Naive thymus-derived CD4-positive, alpha-beta T cell (primary cell): ENCODE data around the gene SPTBN2. TPM values are rescaled to one million over a fixed set of nuclear protein-coding genes. Genes with fewer than 3 reads are reported as not detected.
A peak's percentile ranks its signal among the peaks of the same experiment; 100 is the strongest.
"Not testable (repeated sequence)": the region's sequence is repeated elsewhere in the genome, so short reads cannot be mapped to it uniquely, and the experiment has no call there.

ENCODE experiments used
- ATAC-seq: fragments of 150-1000 bp; cut with Tn5 transposase; 2 replicates; pipeline ENCODE4 v1.10.0; 2021; ENCODE audit warnings: mild to moderate bottlenecking, moderate library complexity
- CTCF ChIA-PET: fragments of 350-600 bp; sonication (Branson Sonifier 250); formaldehyde crosslinking; loops from one replicate; lab custom pipeline; 2021; ENCODE audit warnings: antibody characterized with exemption; lab: Charles Lee
- POLR2A ChIA-PET: fragments of 350-600 bp; sonication (Branson Sonifier 250); formaldehyde crosslinking; loops from one replicate; lab custom pipeline; 2021; ENCODE audit warnings: antibody characterized with exemption, inconsistent platforms; lab: Charles Lee
- DNase-seq, 9 donors: peaks; one replicate each; pipeline versions ENCODE4 v3.0.0 to v3.0.0-alpha.2; 2020 to 2022; ENCODE audit warnings: mixed read lengths in 1 of 9
- H3K27ac ChIP-seq: one replicate; pipeline ENCODE4 v1.7.0; 2013; ENCODE audit warnings: mild to moderate bottlenecking, low read depth, low read length, moderate library complexity
- H3K27me3 ChIP-seq, 2 donors: one replicate each; pipeline ENCODE4 v1.7.0; 2013; ENCODE audit warnings: low read length in 2 of 2, mild to moderate bottlenecking in 2 of 2, moderate library complexity in 2 of 2; ENCODE audit not compliant: control insufficient read depth in 2 of 2, insufficient read depth in 2 of 2
- H3K36me3 ChIP-seq, 3 experiments: 1 replicate in 2 of 3; 2 replicates in 1 of 3; pipeline ENCODE4 v1.7.0; 2013; ENCODE audit warnings: low read length in 3 of 3, mild to moderate bottlenecking in 3 of 3, moderate library complexity in 1 of 3; ENCODE audit not compliant: insufficient read depth in 3 of 3, control insufficient read depth in 2 of 3
- H3K4me1 ChIP-seq, 2 donors: one replicate each; pipeline ENCODE4 v1.7.0; 2013; ENCODE audit warnings: low read length in 2 of 2, mild to moderate bottlenecking in 2 of 2, moderate library complexity in 1 of 2; ENCODE audit not compliant: control insufficient read depth in 2 of 2, insufficient read depth in 2 of 2
- H3K4me3 ChIP-seq: 2 replicates; pipeline ENCODE4 v1.7.0; 2013; ENCODE audit warnings: mild to moderate bottlenecking, low read length
- H3K9me3 ChIP-seq, 3 experiments: 1 replicate in 2 of 3; 2 replicates in 1 of 3; pipeline ENCODE4 v1.7.0; 2013; ENCODE audit warnings: low read length in 3 of 3; ENCODE audit not compliant: control insufficient read depth in 2 of 3
- H3K27ac Mint-ChIP-seq, 9 donors: one replicate each; pipeline ENCODE4 v1.8.0; 2020 to 2022; ENCODE audit warnings: mixed read lengths in 9 of 9, mild to moderate bottlenecking in 8 of 9, moderate library complexity in 5 of 9, inconsistent platforms in 2 of 9
- H3K27me3 Mint-ChIP-seq, 5 donors: one replicate each; pipeline ENCODE4 v1.8.0; 2021 to 2022; ENCODE audit warnings: mixed read lengths in 5 of 5, mild to moderate bottlenecking in 1 of 5
- H3K36me3 Mint-ChIP-seq, 5 donors: one replicate each; pipeline ENCODE4 v1.8.0; 2020 to 2022; ENCODE audit warnings: mixed read lengths in 5 of 5, mild to moderate bottlenecking in 3 of 5, inconsistent platforms in 1 of 5
- H3K4me1 Mint-ChIP-seq, 7 donors: one replicate each; pipeline ENCODE4 v1.8.0; 2020 to 2022; ENCODE audit warnings: mixed read lengths in 7 of 7, mild to moderate bottlenecking in 3 of 7, inconsistent platforms in 1 of 7
- H3K4me3 Mint-ChIP-seq, 10 donors: one replicate each; pipeline ENCODE4 v1.8.0; 2020 to 2022; ENCODE audit warnings: mild to moderate bottlenecking in 10 of 10, mixed read lengths in 10 of 10, moderate library complexity in 6 of 10, inconsistent platforms in 2 of 10
- H3K9me3 Mint-ChIP-seq, 11 donors: one replicate each; pipeline ENCODE4 v1.8.0; 2020 to 2022; ENCODE audit warnings: mixed read lengths in 11 of 11, mild to moderate bottlenecking in 4 of 11, inconsistent platforms in 1 of 11, moderate library complexity in 1 of 11
- intact Hi-C, 2 donors: fragments of 100-400 bp; cut with micrococcal nuclease; formaldehyde crosslinking; loops; one replicate each; pipeline ENCODE4 v1.15.1; 2023
- polyA plus RNA-seq, 2 donors: library from polyadenylated mRNA; unstranded; fragments of 300-500 nt; fragmentation: Illumina TruSeq; gene quantifications; one replicate each; pipeline ENCODE4 v1.2.3, GENCODE V29; 2021
- total RNA-seq, 6 experiments: library from RNA in 5 of 6; stranded (reverse) in 5 of 6; gene quantifications; 1 replicate in 5 of 6; 2 replicates in 1 of 6; pipeline ENCODE4 v1.2.3 and lab custom pipeline; 2021 to 2026

Gene SPTBN2
- total and polyA plus RNA-seq, 7 experiments from 2014 or later, result 0.02 to 0.98 (median 0.13) TPM; not detected in 3

GRCh38 chr11:66641834-66642233, 87.2 kb downstream of the SPTBN2 start:
- CTCF ChIA-PET, result no interaction called here
- Mint-ChIP-seq H3K36me3 (peaks cover 33 to 69% (median 66%) of the 10 kb centered on the region in 5 donors), H3K4me3 (peak overlapping the region; percentile 21 to 100 (median 94)), H3K4me1 (peaks cover 73 to 92% (median 88%) of the 10 kb centered on the region in 7 donors), H3K27me3 (no peaks in the 10 kb centered on the region), H3K9me3 (peaks cover 0 to 7% (median 0%) of the 10 kb centered on the region in 11 donors), H3K27ac (peak overlapping the region in 8 of 9 donors; percentile 32 to 98 (median 83))
- POLR2A ChIA-PET, result interaction anchor here (2.3 to 18.2 kb wide), 3 partner anchors 20 to 36 kb away, joined by 11 to 376 read pairs (median 54); partner anchors contain the start of genes RBM14 and RBM4B
- no peaks in the 10 kb centered on the region for H3K27me3 ChIP-seq
- H3K27ac ChIP-seq, result peak overlapping the region; percentile 93
- H3K4me1 ChIP-seq, result peaks cover 63 to 78% of the 10 kb centered on the region in 2 donors
- H3K36me3 ChIP-seq, result peaks cover 51 to 74% (median 52%) of the 10 kb centered on the region in 3 experiments
- no peaks in the 10 kb centered on the region for H3K9me3 ChIP-seq
- ATAC-seq, result no peak
- intact Hi-C loops, result no loop called here
- no peak for DNase-seq
- peak overlapping the region; percentile 91 for H3K4me3 ChIP-seq

DNA sequence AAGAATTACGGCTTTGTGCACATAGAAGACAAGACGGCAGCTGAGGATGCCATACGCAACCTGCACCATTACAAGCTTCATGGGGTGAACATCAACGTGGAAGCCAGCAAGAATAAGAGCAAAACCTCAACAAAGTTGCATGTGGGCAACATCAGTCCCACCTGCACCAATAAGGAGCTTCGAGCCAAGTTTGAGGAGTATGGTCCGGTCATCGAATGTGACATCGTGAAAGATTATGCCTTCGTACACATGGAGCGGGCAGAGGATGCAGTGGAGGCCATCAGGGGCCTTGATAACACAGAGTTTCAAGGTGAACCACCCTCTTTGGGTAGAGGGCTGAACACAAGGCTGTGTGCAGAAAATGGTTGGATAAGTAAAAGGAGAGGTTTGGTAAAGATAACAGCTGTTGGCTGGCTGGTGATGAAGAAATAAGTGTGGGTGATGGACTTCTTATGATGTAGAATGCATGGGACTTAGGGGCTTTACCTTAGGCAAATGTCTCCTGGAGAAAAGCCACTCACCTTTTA, 89.1 kb downstream of the SPTBN2 start:
- H3K4me3 Mint-ChIP-seq, result peak overlapping the region; percentile 92 to 100 (median 94)
- ChIA-PET CTCF (interaction anchor here (1.0 to 3.8 kb wide), 3 partner anchors 20 to 38 kb away, joined by 3 to 13 read pairs (median 3); partner anchors contain the start of gene RBM4B), POLR2A (interaction anchor here (0.6 to 18.2 kb wide), 12 partner anchors 9 to 130 kb away, joined by 3 to 376 read pairs (median 5); partner anchors contain the start of genes BBS1, CTSF, RBM14 and RBM4B)
- peak overlapping the region; percentile 87 to 98 (median 96) for H3K27ac Mint-ChIP-seq
- H3K27me3 ChIP-seq, H3K9me3 ChIP-seq, DNase-seq, H3K9me3 Mint-ChIP-seq, ATAC-seq, H3K27me3 Mint-ChIP-seq: not testable (repeated sequence)
- peaks cover 38 to 55% (median 39%) of the 10 kb centered on the region in 3 experiments for H3K36me3 ChIP-seq
- H3K36me3 Mint-ChIP-seq, result peaks cover 22 to 50% (median 46%) of the 10 kb centered on the region in 5 donors
- peak overlapping the region; percentile 93 for H3K27ac ChIP-seq
- H3K4me3 ChIP-seq, result peak overlapping the region; percentile 91
- H3K4me1 ChIP-seq, result peaks cover 54 to 58% of the 10 kb centered on the region in 2 donors
- peaks cover 53 to 80% (median 74%) of the 10 kb centered on the region in 7 donors for H3K4me1 Mint-ChIP-seq
- intact Hi-C loops, result loop anchor here in 1 of 2 donors (2.0 to 5.0 kb wide), 3 partner anchors 13 to 317 kb away; partner anchors contain the start of gene PC

GRCh38 chr11:66639066-66639813, 89.8 kb downstream of the SPTBN2 start:
- H3K4me3 Mint-ChIP-seq, result peak overlapping the region; percentile 92 to 100 (median 94)
- peaks cover 0 to 5% (median 0%) of the 10 kb centered on the region in 11 donors for H3K9me3 Mint-ChIP-seq
- ATAC-seq (peak; percentile 2), DNase-seq (peak in 7 of 9 donors; percentile 54 to 69 (median 57))
- H3K36me3 Mint-ChIP-seq, result peaks cover 17 to 48% (median 46%) of the 10 kb centered on the region in 5 donors
- H3K27me3 Mint-ChIP-seq, result no peaks in the 10 kb centered on the region
- H3K4me1 Mint-ChIP-seq, result peaks cover 52 to 80% (median 74%) of the 10 kb centered on the region in 7 donors
- intact Hi-C loops, result loop anchor here in 1 of 2 donors (2.0 to 5.0 kb wide), 3 partner anchors 14 to 318 kb away; partner anchors contain the start of gene PC
- Histone ChIP-seq H3K27ac (peak overlapping the region; percentile 93), H3K36me3 (peaks cover 33 to 49% (median 36%) of the 10 kb centered on the region in 3 experiments), H3K4me3 (peak overlapping the region; percentile 91), H3K4me1 (peaks cover 52 to 54% of the 10 kb centered on the region in 2 donors), H3K9me3 (no peaks in the 10 kb centered on the region), H3K27me3 (no peaks in the 10 kb centered on the region)
- H3K27ac Mint-ChIP-seq, result peak overlapping the region; percentile 87 to 98 (median 96)
- POLR2A ChIA-PET, result interaction anchor here (0.6 to 18.2 kb wide), 19 partner anchors 9 to 678 kb away, joined by 3 to 376 read pairs (median 5); partner anchors contain the start of genes BBS1, CCDC87, CTSF and DPP3
- CTCF ChIA-PET, result interaction anchor here (0.7 to 3.8 kb wide), 7 partner anchors 15 to 92 kb away, joined by 3 to 13 read pairs (median 3); partner anchors contain the start of gene RBM4B

DNA sequence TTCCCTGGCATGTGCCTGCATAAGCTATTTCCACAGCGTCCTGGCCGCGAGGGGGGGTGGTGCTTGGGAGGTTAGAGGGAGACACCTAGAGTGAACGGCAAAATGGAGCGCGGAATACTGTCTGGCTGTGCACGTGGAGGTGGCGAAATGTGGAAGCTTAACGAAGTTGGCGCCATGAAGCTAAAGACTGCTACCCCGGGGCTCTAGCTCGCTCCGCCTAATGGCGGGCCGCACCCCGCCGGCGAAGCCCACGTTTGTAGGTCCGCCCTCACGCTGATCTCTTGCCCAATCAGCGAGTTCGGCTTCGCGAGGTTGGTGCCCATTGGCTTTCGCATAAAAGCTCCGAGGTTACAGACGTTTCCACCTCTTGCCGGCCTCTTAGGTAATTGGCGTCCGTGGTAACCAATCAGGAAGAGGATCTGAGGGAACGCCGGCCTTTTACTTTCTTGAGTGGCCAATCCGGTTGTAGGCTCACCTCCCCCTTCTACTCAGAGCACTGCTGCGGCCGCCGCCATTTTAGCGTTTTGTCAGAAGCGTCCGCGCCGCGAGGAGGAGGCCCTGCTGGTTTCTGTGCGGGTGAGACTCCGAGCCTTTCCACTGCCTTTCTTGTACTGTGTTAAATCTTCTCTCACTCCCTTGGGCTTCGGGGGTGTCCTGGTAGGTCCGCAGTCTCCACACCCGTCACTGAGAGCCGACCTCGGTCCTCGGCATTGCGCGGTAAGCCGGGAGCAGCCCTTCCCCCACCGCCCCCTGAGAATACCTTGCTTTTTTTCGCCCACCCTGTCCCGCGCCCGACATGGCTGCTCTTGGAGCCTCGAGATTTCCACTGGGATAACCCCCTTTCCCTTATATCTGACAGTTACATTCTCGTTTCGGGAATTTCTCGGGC, 90.6 kb downstream of the SPTBN2 start, which contains the start of gene RBM4:
Gene RBM4, plus strand, starts transcription at position 527 of the 889 bp plus-strand sequence. CDS start 1,009 bp downstream, outside the sequence.
- ChIA-PET POLR2A (interaction anchor here (0.5 to 18.2 kb wide), 37 partner anchors 8 to 1629 kb away, joined by 3 to 376 read pairs (median 4); partner anchors contain the start of genes BBS1, CCDC87, CTSF and DPP3), CTCF (interaction anchor here (0.6 to 3.8 kb wide), 13 partner anchors 10 to 293 kb away, joined by 3 to 13 read pairs (median 4); partner anchors contain the start of genes RBM14 and RBM4B)
- Histone ChIP-seq H3K9me3 (no peaks in the 10 kb centered on the region), H3K36me3 (peaks cover 26 to 41% (median 29%) of the 10 kb centered on the region in 3 experiments), H3K27me3 (no peaks in the 10 kb centered on the region), H3K27ac (peak within 1 kb of the TSS; percentile 93), H3K4me1 (peaks cover 44 to 48% of the 10 kb centered on the region in 2 donors), H3K4me3 (peak within 1 kb of the TSS; percentile 91)
- H3K27ac Mint-ChIP-seq, result peak within 1 kb of the TSS; percentile 87 to 98 (median 96)
- H3K36me3 Mint-ChIP-seq, result peaks cover 15 to 45% (median 43%) of the 10 kb centered on the region in 5 donors
- DNase-seq (peak; percentile 80 to 99 (median 98)), ATAC-seq (peak; percentile 93)
- H3K27me3 Mint-ChIP-seq, result no peaks in the 10 kb centered on the region
- peaks cover 0 to 2% (median 0%) of the 10 kb centered on the region in 11 donors for H3K9me3 Mint-ChIP-seq
- H3K4me1 Mint-ChIP-seq, result peaks cover 45 to 73% (median 68%) of the 10 kb centered on the region in 7 donors
- intact Hi-C loops, result loop anchor here (1.0 to 5.0 kb wide), 12 partner anchors 9 to 319 kb away; partner anchors contain the start of genes CCDC87 (in 2 of the 2), CCS (in 2 of the 2), DPP3 (in 2 of the 2) and RBM4B (in 2 of the 2)
- H3K4me3 Mint-ChIP-seq, result peak within 1 kb of the TSS; percentile 92 to 100 (median 94)

DNA sequence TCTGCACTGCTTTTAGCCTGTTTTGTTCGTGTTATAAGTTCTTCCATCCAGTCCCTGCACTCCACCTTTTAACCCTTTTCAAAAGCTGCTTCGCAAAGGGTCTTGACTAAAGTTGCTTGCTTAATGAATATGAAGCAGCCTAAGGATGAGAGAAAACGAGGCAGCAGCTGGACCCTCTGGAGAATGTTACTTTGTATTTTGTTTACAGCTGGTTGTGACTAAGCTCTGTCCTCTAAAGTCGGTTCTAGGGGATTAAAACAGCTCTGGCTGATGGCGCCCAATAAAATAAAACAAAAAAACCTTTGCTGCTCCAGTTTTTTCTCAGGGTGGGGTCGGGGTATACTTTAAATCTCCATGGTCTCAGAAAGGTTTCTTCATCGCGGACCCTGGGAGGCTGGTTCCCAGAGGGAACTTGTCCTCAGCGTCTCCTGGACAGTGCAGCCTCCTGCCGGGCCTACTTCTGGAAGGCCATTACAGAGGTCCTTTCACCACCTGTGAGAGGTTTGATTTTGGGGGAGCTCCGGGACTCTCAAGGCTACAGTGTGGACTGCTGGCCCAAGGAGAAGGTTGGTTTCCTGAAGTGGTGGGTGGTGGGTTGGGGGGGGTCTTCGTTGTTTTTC, 91.3 kb downstream of the SPTBN2 start:
- Mint-ChIP-seq H3K27me3 (no peaks in the 10 kb centered on the region), H3K4me1 (peaks cover 38 to 66% (median 60%) of the 10 kb centered on the region in 7 donors), H3K36me3 (peaks cover 12 to 37% (median 35%) of the 10 kb centered on the region in 5 donors), H3K9me3 (peaks cover 0 to 2% (median 0%) of the 10 kb centered on the region in 11 donors), H3K27ac (peak overlapping the region; percentile 87 to 98 (median 96)), H3K4me3 (peak overlapping the region; percentile 92 to 100 (median 94))
- ChIA-PET CTCF (interaction anchor here (0.6 to 3.8 kb wide), 8 partner anchors 9 to 294 kb away, joined by 3 to 13 read pairs (median 5); partner anchors contain the start of genes RBM14 and RBM4B), POLR2A (interaction anchor here (0.5 to 18.2 kb wide), 26 partner anchors 9 to 1628 kb away, joined by 3 to 376 read pairs (median 5); partner anchors contain the start of genes BBS1, CTSF, DPP3 and MUS81)
- no peak for ATAC-seq
- peak overlapping the region; percentile 71 for H3K27ac ChIP-seq
- peaks cover 20 to 39% (median 23%) of the 10 kb centered on the region in 3 experiments for H3K36me3 ChIP-seq
- H3K27me3 ChIP-seq, result no peaks in the 10 kb centered on the region
- no peaks in the 10 kb centered on the region for H3K9me3 ChIP-seq
- intact Hi-C loops, result loop anchor here (1.0 to 5.0 kb wide), 12 partner anchors 10 to 320 kb away; partner anchors contain the start of genes CCDC87 (in 2 of the 2), CCS (in 2 of the 2), DPP3 (in 2 of the 2) and RBM4B (in 2 of the 2)
- peak overlapping the region; percentile 67 for H3K4me3 ChIP-seq
- DNase-seq, result no peak
- peaks cover 36 to 41% of the 10 kb centered on the region in 2 donors for H3K4me1 ChIP-seq
